ENCODE data around the gene RBMS1. TPM values are rescaled to one million over a fixed set of nuclear protein-coding genes. Genes with fewer than 3 reads are reported as not detected.

RBMS1 gene
- total and polyA plus RNA-seq, 2 experiments from 2014 or later: 55.5 to 94.8 TPM

GRCh38 chr2:160465002-160465401 lies 28.6 kb downstream of the RBMS1 start (continued):
- no peak for TF ChIP-seq ZNF462 (CRISPR knock-in tag; IDR thresholded peaks at IDR 0.05)
- TF ChIP-seq CREB1 (CRISPR knock-in tag; IDR thresholded peaks at IDR 0.05; ENCODE audit: low read depth): no peak
- TF ChIP-seq NANOG (IDR thresholded peaks at IDR 0.05; ENCODE audit: borderline replicate concordance): no peak
- TF ChIP-seq, protein P1, sequence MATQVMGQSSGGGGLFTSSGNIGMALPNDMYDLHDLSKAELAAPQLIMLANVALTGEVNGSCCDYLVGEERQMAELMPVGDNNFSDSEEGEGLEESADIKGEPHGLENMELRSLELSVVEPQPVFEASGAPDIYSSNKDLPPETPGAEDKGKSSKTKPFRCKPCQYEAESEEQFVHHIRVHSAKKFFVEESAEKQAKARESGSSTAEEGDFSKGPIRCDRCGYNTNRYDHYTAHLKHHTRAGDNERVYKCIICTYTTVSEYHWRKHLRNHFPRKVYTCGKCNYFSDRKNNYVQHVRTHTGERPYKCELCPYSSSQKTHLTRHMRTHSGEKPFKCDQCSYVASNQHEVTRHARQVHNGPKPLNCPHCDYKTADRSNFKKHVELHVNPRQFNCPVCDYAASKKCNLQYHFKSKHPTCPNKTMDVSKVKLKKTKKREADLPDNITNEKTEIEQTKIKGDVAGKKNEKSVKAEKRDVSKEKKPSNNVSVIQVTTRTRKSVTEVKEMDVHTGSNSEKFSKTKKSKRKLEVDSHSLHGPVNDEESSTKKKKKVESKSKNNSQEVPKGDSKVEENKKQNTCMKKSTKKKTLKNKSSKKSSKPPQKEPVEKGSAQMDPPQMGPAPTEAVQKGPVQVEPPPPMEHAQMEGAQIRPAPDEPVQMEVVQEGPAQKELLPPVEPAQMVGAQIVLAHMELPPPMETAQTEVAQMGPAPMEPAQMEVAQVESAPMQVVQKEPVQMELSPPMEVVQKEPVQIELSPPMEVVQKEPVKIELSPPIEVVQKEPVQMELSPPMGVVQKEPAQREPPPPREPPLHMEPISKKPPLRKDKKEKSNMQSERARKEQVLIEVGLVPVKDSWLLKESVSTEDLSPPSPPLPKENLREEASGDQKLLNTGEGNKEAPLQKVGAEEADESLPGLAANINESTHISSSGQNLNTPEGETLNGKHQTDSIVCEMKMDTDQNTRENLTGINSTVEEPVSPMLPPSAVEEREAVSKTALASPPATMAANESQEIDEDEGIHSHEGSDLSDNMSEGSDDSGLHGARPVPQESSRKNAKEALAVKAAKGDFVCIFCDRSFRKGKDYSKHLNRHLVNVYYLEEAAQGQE (IDR thresholded peaks at IDR 0.05; ENCODE audit: unreplicated experiment): no peak

- no peak for ATAC-seq
- TF ChIP-seq, protein P2, sequence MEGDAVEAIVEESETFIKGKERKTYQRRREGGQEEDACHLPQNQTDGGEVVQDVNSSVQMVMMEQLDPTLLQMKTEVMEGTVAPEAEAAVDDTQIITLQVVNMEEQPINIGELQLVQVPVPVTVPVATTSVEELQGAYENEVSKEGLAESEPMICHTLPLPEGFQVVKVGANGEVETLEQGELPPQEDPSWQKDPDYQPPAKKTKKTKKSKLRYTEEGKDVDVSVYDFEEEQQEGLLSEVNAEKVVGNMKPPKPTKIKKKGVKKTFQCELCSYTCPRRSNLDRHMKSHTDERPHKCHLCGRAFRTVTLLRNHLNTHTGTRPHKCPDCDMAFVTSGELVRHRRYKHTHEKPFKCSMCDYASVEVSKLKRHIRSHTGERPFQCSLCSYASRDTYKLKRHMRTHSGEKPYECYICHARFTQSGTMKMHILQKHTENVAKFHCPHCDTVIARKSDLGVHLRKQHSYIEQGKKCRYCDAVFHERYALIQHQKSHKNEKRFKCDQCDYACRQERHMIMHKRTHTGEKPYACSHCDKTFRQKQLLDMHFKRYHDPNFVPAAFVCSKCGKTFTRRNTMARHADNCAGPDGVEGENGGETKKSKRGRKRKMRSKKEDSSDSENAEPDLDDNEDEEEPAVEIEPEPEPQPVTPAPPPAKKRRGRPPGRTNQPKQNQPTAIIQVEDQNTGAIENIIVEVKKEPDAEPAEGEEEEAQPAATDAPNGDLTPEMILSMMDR (conservative IDR thresholded peaks at IDR 0.05; ENCODE audit: low read depth in 2 of 2): no peak
- TF ChIP-seq, protein P3, sequence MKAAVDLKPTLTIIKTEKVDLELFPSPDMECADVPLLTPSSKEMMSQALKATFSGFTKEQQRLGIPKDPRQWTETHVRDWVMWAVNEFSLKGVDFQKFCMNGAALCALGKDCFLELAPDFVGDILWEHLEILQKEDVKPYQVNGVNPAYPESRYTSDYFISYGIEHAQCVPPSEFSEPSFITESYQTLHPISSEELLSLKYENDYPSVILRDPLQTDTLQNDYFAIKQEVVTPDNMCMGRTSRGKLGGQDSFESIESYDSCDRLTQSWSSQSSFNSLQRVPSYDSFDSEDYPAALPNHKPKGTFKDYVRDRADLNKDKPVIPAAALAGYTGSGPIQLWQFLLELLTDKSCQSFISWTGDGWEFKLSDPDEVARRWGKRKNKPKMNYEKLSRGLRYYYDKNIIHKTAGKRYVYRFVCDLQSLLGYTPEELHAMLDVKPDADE (IDR thresholded peaks at IDR 0.05): no peak
- TF ChIP-seq, protein P1 (IDR thresholded peaks at IDR 0.05; ENCODE audit: unreplicated experiment): no peak
- no peak for TF ChIP-seq POLR2AphosphoS5 (IDR thresholded peaks at IDR 0.05; ENCODE audit: low read depth)
- TF ChIP-seq ZNF114 (CRISPR knock-in tag; IDR thresholded peaks at IDR 0.05): no peak
These were observed 29.6 kb downstream of the RBMS1 start for GRCh38 chr2:160464017-160464416.

More at GRCh38 chr2:160464017-160464416, 29.6 kb downstream of the RBMS1 start:
- no peaks in the 10 kb centered on the region for H3K36me3 ChIP-seq (ENCODE audit: insufficient read depth)
- Mint-ChIP-seq H3K4me3 (no peak overlapping the region), H3K4me1 (peaks cover 20% of the 10 kb centered on the region), H3K36me3 (ENCODE audit: low read depth) (no peaks in the 10 kb centered on the region), H3K9me3 (no peaks in the 10 kb centered on the region), H3K27ac (no peak overlapping the region; the same call in 1 of the 2 replicates), H3K27me3 (ENCODE audit: insufficient read depth, low read depth, poor library complexity) (peaks cover 2% of the 10 kb centered on the region)
- H3F3A ChIP-seq (replicated peaks; ENCODE audit: low read depth): no peaks in the 10 kb centered on the region
- H3K4me1 ChIP-seq (ENCODE audit: insufficient read depth): peaks cover 5% of the 10 kb centered on the region; the same call in 1 of the 2 replicates
- H3K79me2 ChIP-seq (replicated peaks; ENCODE audit: insufficient read depth): peaks cover 93% of the 10 kb centered on the region
- H4K20me1 ChIP-seq (replicated peaks; ENCODE audit: insufficient read depth): peaks cover 13% of the 10 kb centered on the region; the same call in 1 of the 2 replicates
- DNase-seq (ENCODE audit: low spot score): no peak
- H2AFZ ChIP-seq: no peak overlapping the region
- H3K4me2 ChIP-seq: no peak overlapping the region
- no peaks in the 10 kb centered on the region for H3K27me3 ChIP-seq (ENCODE audit: insufficient read depth)
- no peak overlapping the region for H3K4me3 ChIP-seq
- no peaks in the 10 kb centered on the region for H3K9me2 ChIP-seq (ENCODE audit: insufficient read depth)
- H3K27ac ChIP-seq (ENCODE audit: low read depth): no peak overlapping the region

Data from GM23338 (cell line).